HG02840 (cell line): Measurements from ENCODE around the gene TRAPPC8.
A peak's percentile ranks its signal among the peaks of the same experiment; 100 is the strongest.
"Not testable (repeated sequence)": the region's sequence is repeated elsewhere in the genome, so short reads cannot be mapped to it uniquely, and the experiment has no call there.

Experiments used
- ATAC-seq: cut with Tn5 transposase; IDR thresholded peaks from one replicate; pipeline ENCODE4 v1.9.1; 2021; ENCODE audit warnings: mild to moderate bottlenecking, moderate library complexity, moderate number of reproducible peaks; ENCODE audit not compliant: unreplicated experiment, low FRiP score

The TRAPPC8 gene

GRCh38 chr18:31943878-31944816 lies 1.2 kb upstream of the TRAPPC8 start:
- ATAC-seq = no peak

GRCh38 chr18:31942291-31942998 lies 483 bp downstream of the TRAPPC8 start:
- ATAC-seq = peak; percentile 39

- ATAC-seq = no peak
Observed at GRCh38 chr18:31941010-31941809, 1.7 kb downstream of the TRAPPC8 start.

GRCh38 chr18:31934773-31935172 lies 8.2 kb downstream of the TRAPPC8 start:
- not testable (repeated sequence) for ATAC-seq

- no peak for ATAC-seq
Observed at GRCh38 chr18:31931886-31932240, 11.1 kb downstream of the TRAPPC8 start.

- no peak for ATAC-seq
Observed at GRCh38 chr18:31931163-31931885, 11.6 kb downstream of the TRAPPC8 start.

GRCh38 chr18:31929273-31929672 lies 13.7 kb downstream of the TRAPPC8 start:
- ATAC-seq = no peak

GRCh38 chr18:31926988-31927387 lies 15.9 kb downstream of the TRAPPC8 start:
- ATAC-seq = not testable (repeated sequence)

GRCh38 chr18:31920277-31920676 lies 22.7 kb downstream of the TRAPPC8 start:
- no peak for ATAC-seq

- ATAC-seq = not testable (repeated sequence)
Observed at GRCh38 chr18:31919366-31919765, 23.6 kb downstream of the TRAPPC8 start.

GRCh38 chr18:31918733-31919132 lies 24.2 kb downstream of the TRAPPC8 start:
- no peak for ATAC-seq

- no peak for ATAC-seq
Observed at GRCh38 chr18:31901063-31901462, 41.9 kb downstream of the TRAPPC8 start.

- not testable (repeated sequence) for ATAC-seq
Observed at GRCh38 chr18:31899771-31900170, 43.2 kb downstream of the TRAPPC8 start.

GRCh38 chr18:31892936-31893335 lies 50.0 kb downstream of the TRAPPC8 start:
- ATAC-seq = no peak

GRCh38 chr18:31891566-31891965 lies 51.4 kb downstream of the TRAPPC8 start:
- no peak for ATAC-seq

GRCh38 chr18:31884020-31884419 lies 58.9 kb downstream of the TRAPPC8 start:
- no peak for ATAC-seq

GRCh38 chr18:31880186-31880898 lies 62.6 kb downstream of the TRAPPC8 start:
- ATAC-seq = no peak

- ATAC-seq = no peak
Observed at GRCh38 chr18:31878358-31878757, 64.6 kb downstream of the TRAPPC8 start.

- no peak for ATAC-seq
Observed at GRCh38 chr18:31877900-31878299, 65.0 kb downstream of the TRAPPC8 start.
